Spleen (tissue), 11 donors: Measurements from ENCODE around the gene P2RX6. TPM values are rescaled to one million over a fixed set of nuclear protein-coding genes. Genes with fewer than 3 reads are reported as not detected.

Experiments
- DNase-seq: peaks from one replicate; pipeline ENCODE4 v3.0.0-alpha.2; 2020
- H3K27ac ChIP-seq, 8 donors: fragments of 200-600 bp; sonication (generic) in 7 of 8; 1 replicate in 4 of 8; 2 replicates in 4 of 8; pipeline versions ENCODE4 v1.5.0 to v1.8.0; 2016 to 2021; ENCODE audit warnings: inconsistent platforms in 4 of 8, mild to moderate bottlenecking in 4 of 8, moderate library complexity in 1 of 8
- H3K27me3 ChIP-seq, 7 donors: fragments of 200-600 bp; sonication (generic) in 6 of 7; replicated peaks in 1 of 7; 1 replicate in 4 of 7; 2 replicates in 3 of 7; pipeline versions ENCODE4 v1.5.0 to v1.8.0; 2016 to 2021; ENCODE audit warnings: inconsistent platforms in 3 of 7, mild to moderate bottlenecking in 1 of 7
- H3K36me3 ChIP-seq, 6 donors: fragments of 200-600 bp; sonication (generic) in 5 of 6; 1 replicate in 4 of 6; 2 replicates in 2 of 6; pipeline versions ENCODE4 v1.5.0 to v1.8.0; 2016 to 2021; ENCODE audit warnings: inconsistent platforms in 2 of 6
- H3K4me1 ChIP-seq, 6 donors: fragments of 200-600 bp; sonication (generic) in 5 of 6; 1 replicate in 3 of 6; 2 replicates in 3 of 6; pipeline versions ENCODE4 v1.5.0 to v1.8.0; 2016 to 2021; ENCODE audit warnings: inconsistent platforms in 3 of 6
- H3K4me3 ChIP-seq, 8 donors: fragments of 200-600 bp; sonication (generic) in 7 of 8; 1 replicate in 4 of 8; 2 replicates in 4 of 8; pipeline versions ENCODE4 v1.5.0 to v1.8.0; 2016 to 2021; ENCODE audit warnings: inconsistent platforms in 4 of 8, mild to moderate bottlenecking in 4 of 8, moderate library complexity in 2 of 8
- H3K9me3 ChIP-seq, 8 donors: fragments of 200-600 bp; sonication (generic) in 7 of 8; 1 replicate in 4 of 8; 2 replicates in 4 of 8; pipeline versions ENCODE4 v1.5.0 to v1.8.0; 2016 to 2021; ENCODE audit warnings: inconsistent platforms in 4 of 8
- CTCF ChIP-seq, 11 experiments: fragments of 200-600 bp in 7 of 11; fragments of 450-650 bp in 4 of 11; sonication (generic) in 4 of 11; IDR thresholded peaks in 8 of 11; conservative IDR thresholded peaks in 3 of 11; 1 replicate in 7 of 11; 2 replicates in 4 of 11; pipeline versions ENCODE4 v1.4.0 to v1.8.0; 2016 to 2021; ENCODE audit warnings: antibody characterized with exemption in 11 of 11, inconsistent platforms in 4 of 11, mild to moderate bottlenecking in 1 of 11
- POLR2A ChIP-seq, 3 donors: fragments of 450-650 bp; IDR thresholded peaks; one replicate each; pipeline ENCODE4 v1.5.1; 2017; ENCODE audit warnings: antibody characterized with exemption in 3 of 3, mild to moderate bottlenecking in 1 of 3
- POLR2AphosphoS5 ChIP-seq, 3 donors: sonication (generic); formaldehyde crosslinking; IDR thresholded peaks; one replicate each; pipeline ENCODE4 v1.5.1; 2017; ENCODE audit warnings: antibody characterized with exemption in 3 of 3
- WGBS, 5 donors: extraction: QIAGEN DNeasy Blood & Tissue Kit in 3 of 5; methylation state at CpG; one replicate each; pipeline versions ENCODE4 v1.1.5 to v1.1.7; 2013 to 2018; 5-methylcytosine and 5-hydroxymethylcytosine counted together
- intact Hi-C: fragments of 100-400 bp; cut with DNase I; formaldehyde crosslinking; loops from one replicate; pipeline ENCODE4 v1.15.0; 2023; ENCODE audit warnings: low total_unique reads
- polyA plus RNA-seq, 3 donors: library from polyadenylated mRNA; stranded (reverse); fragments of 200-250 nt; gene quantifications; one replicate each; pipeline ENCODE4 v1.2.1, GENCODE V29; 2013
- total RNA-seq, 7 donors: library from RNA; depleted of rRNA in 3 of 7; stranded (reverse); fragments of >200 nt in 3 of 7; fragmentation: NEBNext Ultra II Directional in 4 of 7; extraction: Animal tissue kit (Norgen Biotek cat#: 25700) in 4 of 7; gene quantifications; one replicate each; pipeline versions ENCODE4 v1.1.0 to v1.2.1, GENCODE V29; 2016 to 2021
- donor health status: healthy with polysubstance abuse.
- donor health status: DM: no; HTN: no; CAD: no; lungs with moderate emphysema.
- donor health status: DM: no; HTN: no; CAD: no.
- donor health status: Bipolar disorder and iron deficiency.
- donor health status: healthy.
- donor health status: DM: no; HTN: no; CAD: no.
- donor health status: DM: yes; HTN: yes; CAD: no.

The P2RX6 gene
- total and polyA plus RNA-seq, 10 donors, result 0.86 to 14.4 (median 4.4) TPM

DNA sequence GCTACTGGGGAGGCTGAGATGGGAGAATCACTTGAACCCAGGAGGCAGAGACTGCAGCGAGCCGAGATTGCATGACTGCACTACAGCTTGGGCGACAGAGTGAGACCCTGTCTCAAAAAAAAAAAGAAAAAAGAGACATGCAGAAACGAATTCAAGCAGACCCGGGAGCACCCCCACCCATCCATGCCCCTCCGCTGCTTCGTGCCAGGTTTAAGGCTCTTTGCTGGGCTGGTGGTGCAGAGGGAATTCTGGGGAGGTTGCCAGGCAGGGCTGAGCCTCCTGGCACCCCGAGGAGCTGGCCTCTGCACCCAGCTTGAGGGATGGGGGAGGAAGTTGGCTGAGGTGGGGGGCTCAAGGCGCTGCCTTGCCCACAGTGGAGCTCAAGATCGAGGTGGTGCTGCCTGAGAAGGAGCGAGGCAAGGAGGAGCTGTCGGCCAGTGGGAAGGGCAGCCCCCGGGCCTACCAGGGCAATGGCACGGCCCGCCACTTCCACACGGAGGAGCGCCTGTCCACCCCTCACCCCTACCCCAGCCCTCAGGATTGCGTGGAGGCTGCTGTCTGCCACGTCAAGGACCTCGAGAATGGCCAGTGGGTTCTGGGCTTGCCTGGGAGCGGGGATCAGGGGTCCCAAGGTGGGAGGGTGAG is 41.9 kb upstream of the P2RX6 start:
- TF ChIP-seq POLR2AphosphoS5 (IDR thresholded peaks at IDR 0.05), result no peak
- no peak for TF ChIP-seq POLR2A (IDR thresholded peaks at IDR 0.05)
- no peak for TF ChIP-seq CTCF (IDR thresholded peaks at IDR 0.05 in 8 of 11, conservative IDR thresholded peaks at IDR 0.05 in 3 of 11)
- H3K4me1 ChIP-seq, result peaks cover 0 to 38% (median 24%) of the 10 kb centered on the region in 6 donors
- WGBS, 5 donors, result 77 to 88% (median 82%) methylated on average over 16 to 21 of the region's 21 CpGs
- no peak overlapping the region for H3K4me3 ChIP-seq
- H3K9me3 ChIP-seq, result peaks cover 0 to under 1% (median 0%) of the 10 kb centered on the region in 8 donors
- H3K36me3 ChIP-seq, result no peaks in the 10 kb centered on the region
- H3K27me3 ChIP-seq, result no peaks in the 10 kb centered on the region
- intact Hi-C loops, result no loop called here
- H3K27ac ChIP-seq, result peak overlapping the region in 4 of 8 donors; percentile 41 to 61 (median 50)
- no peak for DNase-seq

DNA sequence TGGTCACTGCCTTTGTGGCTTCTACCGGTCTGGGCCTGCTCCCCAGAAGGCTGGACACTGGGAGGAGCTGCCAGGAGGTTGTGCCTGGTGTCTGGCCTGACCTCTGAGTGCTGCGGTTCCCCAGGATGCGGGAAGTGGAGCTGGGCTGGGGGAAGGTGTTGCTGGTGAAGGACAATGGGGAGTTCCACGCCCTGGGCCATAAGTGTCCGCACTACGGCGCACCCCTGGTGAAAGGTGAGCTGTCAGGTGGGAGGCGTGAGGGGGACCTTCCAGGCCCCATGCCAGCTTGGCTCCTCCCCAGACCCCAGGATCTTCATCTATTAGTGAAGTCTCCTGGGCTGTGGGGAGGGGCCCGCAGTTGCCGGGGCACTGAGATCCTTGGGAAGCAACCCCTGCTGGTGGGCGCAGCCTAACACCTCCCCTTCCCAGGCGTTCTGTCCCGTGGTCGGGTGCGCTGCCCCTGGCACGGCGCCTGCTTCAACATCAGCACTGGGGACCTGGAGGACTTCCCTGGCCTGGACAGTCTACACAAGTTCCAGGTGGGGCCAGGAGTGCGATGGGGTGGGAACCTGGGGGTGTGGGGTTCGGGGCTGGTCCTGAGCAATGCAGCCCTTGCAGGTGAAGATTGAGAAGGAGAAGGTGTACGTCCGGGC is 41.2 kb upstream of the P2RX6 start:
- H3K36me3 ChIP-seq, result no peaks in the 10 kb centered on the region
- H3K9me3 ChIP-seq, result peaks cover 0 to 8% (median 6%) of the 10 kb centered on the region in 8 donors
- intact Hi-C loops, result no loop called here
- H3K27me3 ChIP-seq, result no peaks in the 10 kb centered on the region
- no peak overlapping the region for H3K4me3 ChIP-seq
- WGBS, 5 donors, result 76 to 87% (median 81%) methylated on average over 12 to 21 of the region's 21 CpGs
- peaks cover 0 to 31% (median 16%) of the 10 kb centered on the region in 6 donors for H3K4me1 ChIP-seq
- no peak for TF ChIP-seq POLR2A (IDR thresholded peaks at IDR 0.05)
- no peak for TF ChIP-seq CTCF (IDR thresholded peaks at IDR 0.05 in 8 of 11, conservative IDR thresholded peaks at IDR 0.05 in 3 of 11)
- TF ChIP-seq POLR2AphosphoS5 (IDR thresholded peaks at IDR 0.05), result no peak
- H3K27ac ChIP-seq, result no peak overlapping the region
- DNase-seq, result no peak

GRCh38 chr22:20974336-20974955 is 40.5 kb upstream of the P2RX6 start:
- no peaks in the 10 kb centered on the region for H3K27me3 ChIP-seq
- 82 to 93% (median 89%) methylated on average over 7 to 16 of the region's 16 CpGs for WGBS, 5 donors
- peaks cover 0 to 13% (median 8%) of the 10 kb centered on the region in 8 donors for H3K9me3 ChIP-seq
- H3K4me3 ChIP-seq, result no peak overlapping the region
- no peak for DNase-seq
- H3K36me3 ChIP-seq, result no peaks in the 10 kb centered on the region
- H3K4me1 ChIP-seq, result peaks cover 1 to 31% (median 16%) of the 10 kb centered on the region in 6 donors
- no peak overlapping the region for H3K27ac ChIP-seq
- no peak for TF ChIP-seq CTCF (IDR thresholded peaks at IDR 0.05 in 8 of 11, conservative IDR thresholded peaks at IDR 0.05 in 3 of 11)
- TF ChIP-seq POLR2AphosphoS5 (IDR thresholded peaks at IDR 0.05), result no peak
- no peak for TF ChIP-seq POLR2A (IDR thresholded peaks at IDR 0.05)
- intact Hi-C loops, result no loop called here
